RPMI7951 (cell line): ENCODE measurements around the gene ZNF827. TPM values are rescaled to one million over a fixed set of nuclear protein-coding genes. Genes with fewer than 3 reads are reported as not detected.

Experiments used
- DNase-seq: peaks from one replicate; pipeline ENCODE4 v3.0.0-alpha.2; 2012; ENCODE audit warnings: low read depth
- total RNA-seq: library from RNA; depleted of rRNA; stranded (reverse); fragments of >200 nt; shearing (Covaris generic); gene quantifications from 2 replicates; pipeline ENCODE4 v1.2.3, GENCODE V29; 2014

Gene ZNF827
- total RNA-seq, 1 experiment from 2014 or later, result 6.5 TPM

DNA sequence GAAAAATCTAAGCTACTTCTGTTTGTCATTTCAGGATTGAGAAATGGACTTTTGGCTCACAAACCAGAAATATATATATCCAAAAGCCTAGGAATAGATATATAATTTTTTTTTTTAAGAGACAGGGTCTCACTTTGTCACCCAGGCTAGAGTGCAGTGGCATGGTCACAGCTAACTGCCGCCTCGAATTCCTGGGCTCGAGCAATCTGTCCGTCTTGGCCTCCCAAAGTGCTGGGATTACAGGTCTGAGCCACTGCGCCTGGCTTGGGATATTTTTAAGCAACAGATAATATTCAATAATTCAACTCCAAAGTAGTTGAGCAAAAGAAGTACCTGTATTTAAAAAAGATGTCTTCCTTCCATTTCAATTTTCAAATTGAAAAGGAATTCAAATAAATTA lies 146.2 kb downstream of the ZNF827 start:
- no peak for DNase-seq

DNA sequence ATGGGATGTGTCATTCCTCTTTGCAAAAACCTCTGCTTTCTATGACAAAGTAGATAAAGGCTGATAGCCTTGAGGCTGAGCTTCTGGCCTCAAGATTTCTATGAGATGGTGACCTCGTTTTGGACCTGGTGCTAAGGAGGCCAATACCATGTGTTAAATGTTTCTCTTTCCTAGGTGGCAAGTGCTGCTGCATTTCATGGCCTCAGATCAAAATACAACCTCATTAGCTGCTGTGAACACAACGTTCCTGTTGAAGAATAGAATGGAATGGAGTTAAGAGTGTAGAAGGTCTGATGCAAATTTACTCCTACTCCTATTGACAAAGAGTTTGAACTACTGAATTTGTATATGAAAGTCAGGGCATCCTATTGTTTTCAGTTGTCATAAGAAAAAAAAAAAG lies 146.6 kb downstream of the ZNF827 start:
- DNase-seq, result no peak

DNA sequence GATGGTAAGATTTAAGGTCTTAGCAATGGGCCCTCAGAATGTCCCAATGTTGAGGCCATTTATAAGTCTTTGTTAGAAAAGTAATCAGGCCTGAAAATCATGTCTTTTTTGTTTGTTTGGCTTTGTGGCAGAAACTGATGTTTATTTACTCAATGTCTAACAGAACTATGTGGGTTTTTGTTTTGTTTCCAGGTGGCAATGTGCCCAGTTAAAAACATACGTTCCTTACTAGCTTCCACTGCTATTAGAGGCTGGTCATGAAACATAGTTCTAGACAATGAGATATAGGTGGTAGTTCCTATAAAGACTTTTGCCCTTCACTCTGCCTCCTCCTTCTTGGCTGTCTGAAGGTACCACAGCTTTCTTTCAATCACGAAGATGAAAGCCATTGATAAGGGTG lies 149.9 kb downstream of the ZNF827 start:
- DNase-seq, result no peak

DNA sequence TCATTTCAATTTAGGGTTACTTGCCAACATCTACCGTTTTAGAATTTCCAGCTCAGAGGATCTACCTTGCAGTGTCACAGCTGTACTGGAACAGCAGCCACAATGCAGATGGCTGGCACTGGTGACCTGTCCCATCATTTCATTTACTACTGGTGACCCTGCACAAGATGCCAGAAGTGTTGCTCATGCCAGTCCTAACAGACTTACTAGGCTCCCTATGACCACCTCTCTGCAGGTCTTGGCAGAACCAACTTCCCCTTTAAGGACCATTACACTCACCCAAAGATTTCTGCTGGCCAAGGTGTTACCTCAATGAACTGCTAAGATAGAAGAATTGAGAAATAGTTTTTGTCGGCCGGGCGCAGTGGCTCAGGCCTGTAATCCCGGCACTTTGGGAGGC lies 151.8 kb downstream of the ZNF827 start:
- no peak for DNase-seq

DNA sequence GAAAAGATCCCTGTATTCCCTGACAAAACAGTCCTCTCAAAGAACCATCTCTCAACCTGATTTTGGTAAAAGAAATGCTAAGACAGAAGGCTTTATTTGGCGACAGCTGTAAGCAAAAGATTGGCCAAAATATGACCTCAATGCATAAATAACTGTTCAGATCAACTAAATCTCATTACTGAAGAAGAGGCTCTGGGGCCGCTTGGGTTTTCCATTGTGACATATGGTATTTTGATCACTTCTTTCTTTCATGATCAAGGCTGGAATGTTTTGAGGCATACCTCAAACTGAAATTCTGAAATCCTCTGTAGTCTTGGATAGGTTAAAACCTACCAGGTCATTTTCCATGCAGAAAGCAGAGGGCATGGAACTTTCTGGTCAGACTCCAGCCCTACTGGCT lies 152.4 kb downstream of the ZNF827 start:
- DNase-seq, result no peak

DNA sequence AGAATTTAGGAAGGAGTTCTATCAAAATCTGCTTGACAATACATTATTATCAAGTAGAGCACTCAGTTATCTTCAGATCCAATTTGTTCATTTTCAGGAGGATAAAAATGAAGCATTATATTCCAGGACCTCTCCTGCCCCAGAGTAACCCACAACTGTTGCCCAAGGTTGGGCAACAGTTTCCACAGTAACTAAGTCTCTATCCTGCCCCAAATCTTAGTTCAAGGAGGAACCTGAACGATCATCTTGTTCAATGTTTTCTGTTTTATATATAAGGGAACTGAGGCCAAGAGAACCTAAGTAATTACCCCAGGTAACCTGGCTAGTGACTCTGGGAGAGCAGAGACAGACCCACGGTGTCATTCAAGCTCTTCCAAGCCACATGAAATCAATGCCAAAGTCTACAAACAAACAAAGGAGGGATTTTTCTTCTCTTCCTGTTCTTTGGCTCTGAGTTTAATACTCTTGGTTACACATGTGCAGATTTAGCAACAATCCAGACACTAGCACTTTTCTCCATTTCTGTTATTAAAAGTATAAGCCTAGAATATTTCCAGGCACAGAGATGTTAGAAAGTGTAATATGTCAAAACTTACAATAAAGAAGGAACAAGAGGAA lies 153.1 kb downstream of the ZNF827 start:
- DNase-seq, result no peak

DNA sequence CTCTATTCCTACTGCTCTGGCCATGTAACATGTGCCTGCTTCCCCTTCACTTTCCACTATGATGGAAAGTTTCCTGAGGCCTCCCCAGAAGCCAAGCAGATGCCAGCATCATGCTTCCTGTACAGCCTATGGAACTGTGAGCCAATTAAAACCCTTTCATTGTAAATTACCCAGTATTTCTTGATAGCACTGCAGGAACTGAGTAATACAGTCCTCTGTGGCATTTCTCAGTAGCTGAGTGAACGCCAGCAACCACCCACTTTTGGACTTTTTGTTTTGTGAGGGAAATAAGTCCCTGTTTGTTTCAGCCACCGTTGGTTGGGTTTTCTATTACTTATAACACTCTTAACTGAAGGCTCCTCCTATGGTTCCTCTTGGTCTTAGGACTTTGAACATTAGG lies 154.6 kb downstream of the ZNF827 start:
- DNase-seq, result no peak

DNA sequence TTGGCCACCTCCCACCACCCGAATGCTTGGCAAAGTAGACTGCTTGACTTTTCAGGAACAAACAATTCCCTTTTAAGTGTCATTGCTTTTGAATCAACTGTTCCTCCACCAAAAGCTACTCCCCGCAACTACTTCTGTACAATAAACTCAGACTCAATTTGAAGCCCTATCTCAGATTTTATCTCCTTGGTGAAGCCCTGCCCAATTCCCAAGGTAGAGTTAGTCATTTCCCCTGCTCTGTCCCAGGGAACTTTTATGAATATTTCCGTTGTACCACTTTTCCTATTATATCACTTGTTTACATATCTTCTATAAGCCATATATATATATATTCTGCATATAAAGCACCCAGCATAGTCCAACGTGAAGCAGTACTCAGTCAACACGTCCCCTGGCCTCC lies 155.9 kb downstream of the ZNF827 start:
- no peak for DNase-seq

DNA sequence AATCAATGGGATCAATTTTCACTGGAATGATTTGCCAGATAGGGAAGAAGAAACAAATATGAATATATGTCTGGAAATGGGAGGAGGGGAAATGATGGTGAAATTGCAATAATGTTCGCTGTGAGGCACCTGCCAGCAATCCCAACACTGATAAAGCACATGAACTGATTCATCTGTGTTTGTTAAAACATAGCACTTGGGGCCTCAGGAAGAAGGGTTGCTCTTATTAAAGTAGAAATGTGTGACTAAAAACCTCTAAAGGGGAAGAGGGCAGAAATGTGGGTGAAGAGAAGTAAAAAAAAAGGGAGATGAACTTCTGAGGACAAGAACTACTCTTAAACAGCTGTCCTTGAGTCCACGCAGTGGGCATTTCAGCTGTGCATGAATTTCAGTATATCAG lies 157.3 kb downstream of the ZNF827 start:
- no peak for DNase-seq

DNA sequence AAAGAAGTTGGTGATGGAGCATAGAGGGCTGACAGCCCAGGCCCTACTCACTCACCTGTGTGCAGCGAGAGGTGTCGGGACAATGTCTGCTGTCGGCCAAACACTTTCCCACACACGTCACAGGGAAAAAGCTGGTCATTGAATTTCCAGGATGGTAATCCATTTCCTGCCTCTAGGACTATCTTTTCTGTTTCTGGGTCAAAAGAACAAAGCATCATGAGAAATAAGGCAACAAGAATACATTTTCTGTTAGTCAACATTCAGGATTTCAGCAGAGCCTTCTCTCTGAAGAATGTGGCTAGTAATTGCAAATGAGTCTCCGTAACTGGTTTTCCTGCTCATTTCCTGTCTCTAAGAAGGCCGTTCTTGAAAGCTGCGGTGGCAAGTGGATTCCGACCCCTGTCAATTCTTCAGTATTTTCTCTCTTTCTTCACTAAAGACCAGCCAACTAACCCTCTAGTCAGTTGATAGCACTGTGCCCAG lies 159.3 kb downstream of the ZNF827 start:
- DNase-seq, result no peak

DNA sequence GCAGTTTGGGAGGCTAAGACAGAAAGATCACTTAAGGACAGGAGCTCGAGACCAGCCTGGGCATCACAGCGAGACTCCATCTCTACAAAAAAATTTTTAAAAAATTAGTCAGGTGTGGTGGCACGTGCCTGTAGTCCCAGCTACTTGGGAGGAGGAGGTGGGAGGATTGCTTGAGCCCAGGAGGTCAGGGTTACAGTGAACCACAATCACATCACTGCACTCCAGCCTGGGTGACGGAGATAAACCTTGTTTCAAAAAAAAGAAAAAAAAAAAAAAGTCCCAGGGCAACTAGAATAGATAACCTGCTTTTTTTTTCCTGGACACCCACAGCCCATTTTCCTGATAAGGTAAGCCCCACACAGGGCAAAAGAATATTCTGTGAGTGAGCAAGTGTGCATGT lies 162.4 kb downstream of the ZNF827 start:
- no peak for DNase-seq

DNA sequence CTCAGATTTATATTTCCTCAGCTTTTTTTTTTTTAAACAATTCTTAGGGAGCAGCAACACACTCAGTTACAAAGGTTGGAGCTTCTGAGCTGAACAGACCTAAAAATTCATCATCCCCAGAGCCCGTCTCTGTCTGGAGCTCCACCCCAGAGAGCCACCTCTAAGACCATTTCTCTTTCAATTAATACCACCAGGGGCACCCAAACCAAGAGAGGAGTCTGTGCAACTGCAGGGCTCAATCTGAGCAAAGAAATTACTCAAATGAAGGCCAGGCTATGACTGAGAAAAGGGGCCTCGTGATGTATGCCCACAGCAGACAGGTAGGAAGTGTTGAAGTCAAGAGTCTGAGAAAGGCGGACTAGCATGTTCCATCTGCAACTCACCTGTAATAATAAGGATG lies 163.2 kb downstream of the ZNF827 start:
- no peak for DNase-seq

DNA sequence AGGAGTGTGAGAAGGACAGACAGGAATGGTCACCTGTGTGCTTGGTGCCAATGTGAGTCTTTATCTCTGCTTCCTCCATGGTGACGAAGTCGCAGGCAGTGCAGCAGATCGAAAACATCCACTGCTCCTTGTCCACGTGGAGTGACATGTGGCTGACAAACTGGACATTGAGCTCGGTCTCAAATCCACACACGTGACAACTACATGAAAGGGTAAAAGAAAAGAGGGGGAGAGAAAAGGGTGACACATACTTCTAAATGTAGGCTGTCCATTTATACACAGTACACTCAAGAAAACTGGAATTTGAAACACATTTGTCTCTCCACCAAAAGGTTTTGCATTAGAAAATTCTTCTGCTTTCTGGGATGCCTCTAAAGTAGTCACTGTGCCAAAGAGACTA lies 164.2 kb downstream of the ZNF827 start:
- DNase-seq, result no peak

DNA sequence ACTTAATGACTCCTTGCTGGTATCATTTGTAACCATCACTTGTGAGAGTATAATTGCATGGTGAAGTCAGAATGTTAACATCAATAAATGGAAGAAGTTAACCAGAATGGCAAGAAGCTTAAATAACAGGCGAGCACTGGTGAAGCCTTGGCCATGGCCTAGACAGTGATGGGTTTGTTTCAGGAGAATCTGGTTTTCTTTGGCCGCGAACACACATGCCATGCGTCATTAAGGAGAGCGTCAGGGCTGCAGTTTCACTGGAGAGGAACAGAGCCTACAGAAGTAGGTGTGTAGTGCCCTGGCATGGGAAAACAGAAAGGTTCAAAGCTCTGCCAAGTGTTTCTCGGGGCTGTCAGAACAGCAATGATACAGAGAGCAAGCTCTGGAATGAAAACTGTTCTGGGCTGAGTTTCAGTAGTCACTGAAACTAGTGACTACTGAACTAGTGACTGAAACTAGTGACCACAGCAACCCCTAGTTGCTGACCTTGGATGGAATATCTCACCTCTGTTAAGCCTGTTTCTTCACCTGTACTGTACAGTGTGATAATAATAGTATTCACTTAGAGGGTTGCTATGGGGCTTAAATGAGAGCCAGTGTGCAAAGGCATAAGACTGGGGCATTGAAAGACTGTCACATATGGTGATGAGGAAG lies 164.9 kb downstream of the ZNF827 start:
- no peak for DNase-seq

DNA sequence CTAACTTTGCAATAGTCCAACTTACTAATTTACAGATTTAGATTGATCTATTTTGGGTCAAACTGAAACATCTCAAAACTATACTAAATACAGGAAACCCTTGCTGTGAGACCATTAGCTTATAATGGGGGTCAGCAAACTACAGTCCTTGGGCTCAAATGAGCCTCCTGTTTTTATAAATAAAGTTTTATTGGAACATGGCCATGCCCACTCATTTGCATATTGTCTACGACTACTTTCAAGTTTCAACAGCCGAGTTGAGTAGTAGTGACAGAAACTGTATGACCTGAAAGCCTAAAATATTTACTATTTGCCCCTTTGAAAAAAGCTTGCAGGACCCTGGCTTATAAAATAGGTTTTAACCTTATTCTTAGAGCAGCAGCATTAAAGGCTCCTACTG lies 166.3 kb downstream of the ZNF827 start:
- DNase-seq, result no peak

DNA sequence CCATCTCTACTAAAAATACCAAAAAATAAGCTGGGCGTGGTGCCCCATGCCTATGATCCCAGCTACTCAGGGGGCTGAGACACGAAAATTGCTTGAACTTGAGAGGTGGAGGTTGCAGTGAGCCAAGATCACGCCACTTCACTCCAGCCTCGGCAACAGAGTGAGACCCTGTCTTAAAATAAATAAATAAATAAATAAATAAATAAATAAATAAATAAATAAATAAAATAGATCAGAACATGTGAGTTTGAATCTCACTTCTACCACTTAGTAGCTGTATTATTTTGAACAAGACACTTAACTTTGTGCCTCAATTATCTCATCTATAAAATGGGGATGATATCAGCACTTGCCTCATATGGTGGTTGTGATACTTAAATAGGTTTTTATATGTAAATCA lies 168.5 kb downstream of the ZNF827 start:
- DNase-seq, result no peak

DNA sequence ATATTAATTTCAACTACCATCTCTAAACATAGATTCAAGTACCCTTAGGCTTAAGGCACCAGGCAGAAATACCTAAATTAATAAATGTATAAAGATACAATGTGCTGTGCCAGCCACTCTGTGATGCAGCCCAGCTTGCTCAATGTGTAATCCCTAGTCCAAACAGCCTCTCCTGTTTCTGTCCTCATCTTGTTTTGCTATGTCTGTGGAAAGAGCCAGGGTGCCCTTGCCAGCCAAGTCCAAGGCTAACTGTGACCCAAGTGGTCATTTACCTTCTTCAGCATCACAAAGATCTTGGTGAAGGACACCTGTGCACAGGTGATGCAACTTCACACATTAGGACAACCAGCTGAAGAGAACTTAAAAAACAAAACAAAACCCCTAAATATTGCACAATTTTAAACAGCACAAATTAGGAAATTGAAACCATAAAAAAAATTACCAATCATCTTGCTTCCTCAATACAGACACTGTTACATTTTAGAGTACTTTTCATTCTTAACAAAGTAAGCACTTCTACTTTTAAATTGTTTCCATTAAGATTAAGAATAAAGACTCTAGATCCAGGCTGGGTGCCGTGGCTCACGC lies 169.1 kb downstream of the ZNF827 start:
- no peak for DNase-seq

DNA sequence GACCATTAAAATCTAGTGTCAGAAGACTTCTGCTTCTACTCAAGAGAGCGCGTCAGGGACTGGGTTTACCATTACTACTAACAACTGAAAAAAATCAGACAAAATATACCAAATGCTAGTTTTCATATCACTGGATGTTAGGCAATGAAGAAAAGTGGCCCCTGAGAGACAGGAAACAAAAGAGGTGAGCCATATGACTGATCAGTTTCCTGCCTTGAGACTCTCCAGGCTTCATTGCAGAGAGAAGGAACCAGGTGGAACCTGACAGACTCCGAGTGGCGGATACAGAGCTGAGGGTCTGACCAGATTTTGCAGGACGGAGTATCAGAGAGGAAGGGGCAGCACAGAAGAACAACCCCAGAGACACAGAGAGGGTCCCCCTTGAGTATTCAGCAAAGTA lies 172.3 kb downstream of the ZNF827 start:
- no peak for DNase-seq

DNA sequence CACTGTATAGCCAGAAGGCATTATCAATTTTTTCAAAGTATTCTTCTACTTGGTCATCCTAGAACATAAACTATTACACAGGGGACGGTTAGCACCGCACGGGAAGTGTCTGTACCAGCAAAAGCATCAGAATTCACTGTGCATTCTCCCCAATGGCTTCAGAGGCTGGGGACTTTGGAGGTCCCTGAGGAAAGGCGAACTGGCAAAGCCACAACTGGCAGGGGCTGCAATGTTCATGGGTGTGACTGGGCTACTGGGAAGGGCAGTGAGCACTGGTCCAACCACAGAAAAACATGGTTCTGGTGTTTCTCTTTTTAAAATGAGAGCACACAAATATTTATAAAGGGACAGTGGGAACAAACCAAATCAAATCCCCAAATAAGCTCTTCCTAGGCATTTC lies 175.2 kb downstream of the ZNF827 start:
- DNase-seq, result no peak

DNA sequence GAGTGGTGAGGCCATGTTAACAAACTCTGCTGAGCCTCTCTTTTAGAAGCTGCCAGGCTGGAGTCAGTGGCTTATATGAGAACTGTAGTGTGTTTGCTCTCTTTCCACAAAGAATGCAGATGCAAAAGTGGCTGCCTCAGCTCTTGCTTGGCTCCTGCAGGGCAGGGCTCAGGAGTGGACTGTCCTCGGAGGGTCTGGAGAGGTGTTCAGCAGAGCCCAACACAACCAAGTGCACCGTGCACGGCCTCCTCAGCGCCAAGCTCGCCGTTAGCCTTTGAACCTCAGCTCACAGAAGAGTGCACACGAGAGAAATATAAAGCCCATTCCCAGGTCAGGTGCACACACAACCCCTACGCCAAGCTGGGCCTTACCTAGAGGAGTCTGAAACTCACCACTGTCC lies 175.9 kb downstream of the ZNF827 start:
- DNase-seq, result no peak

DNA sequence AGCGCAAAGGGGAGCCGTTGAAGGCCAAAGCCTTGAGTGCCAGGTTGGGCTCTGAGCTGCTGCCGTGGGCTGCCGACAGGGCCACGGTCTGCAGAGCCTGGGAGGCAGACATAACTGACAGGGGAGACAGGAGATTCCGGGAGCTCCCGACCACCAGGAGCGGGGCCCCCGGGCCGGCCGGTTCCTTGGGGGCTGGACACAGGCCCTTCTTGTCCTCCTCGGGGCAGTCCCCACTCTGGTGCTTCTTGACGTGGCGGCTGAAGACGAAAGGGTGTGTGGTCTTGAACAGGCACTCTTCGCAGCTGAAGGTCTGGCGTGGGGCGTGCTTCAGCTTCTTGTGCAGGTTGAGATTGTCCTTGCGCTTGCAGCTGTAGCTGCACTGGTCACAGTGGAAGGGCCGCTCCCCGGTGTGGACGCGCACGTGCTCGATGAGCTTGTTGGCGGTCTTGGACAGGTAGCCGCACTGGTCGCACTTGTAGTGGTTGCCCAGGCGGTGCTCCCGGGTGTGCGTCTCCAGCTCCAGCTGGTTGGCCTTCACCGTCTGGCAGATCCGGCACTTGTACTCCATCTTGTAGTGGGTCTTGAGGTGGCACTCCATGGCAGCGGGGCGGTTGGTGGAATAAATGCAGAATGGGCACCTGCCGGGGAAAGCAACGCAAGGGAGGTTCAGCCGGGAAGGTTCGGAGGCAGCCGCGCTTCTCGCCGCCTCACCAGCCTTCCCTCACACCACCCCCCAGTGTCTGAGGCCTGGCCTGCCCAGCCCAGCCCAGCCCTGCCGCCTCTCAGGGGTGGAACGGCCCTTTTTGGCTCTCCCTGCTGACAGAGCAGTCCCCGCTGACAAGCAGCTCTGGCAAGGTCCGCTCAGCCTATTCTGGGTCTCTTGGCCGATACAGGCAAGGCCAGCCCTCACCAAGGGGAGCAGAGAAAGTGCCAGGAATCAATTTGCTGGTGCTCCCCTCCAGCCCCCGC lies 177.4 kb downstream of the ZNF827 start:
- no peak for DNase-seq

DNA sequence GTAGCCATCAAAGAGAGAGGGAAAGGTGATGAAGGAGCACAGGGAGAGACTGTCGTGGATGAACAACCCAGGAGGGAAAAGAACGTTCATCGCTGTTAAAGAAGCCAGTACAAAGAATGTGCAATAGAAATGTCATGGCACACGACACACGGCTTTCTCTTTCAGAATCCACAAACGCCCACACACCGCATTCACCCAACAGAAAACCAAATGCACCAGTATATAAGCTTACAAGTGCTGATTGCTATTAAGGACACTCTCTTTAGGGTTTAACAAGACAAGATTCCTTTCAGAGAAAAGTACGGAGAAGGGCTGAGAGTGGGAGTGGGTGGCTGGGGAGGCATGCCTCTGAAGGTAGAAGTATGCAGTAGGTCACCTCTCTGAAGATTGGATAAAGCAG lies 178.4 kb downstream of the ZNF827 start:
- DNase-seq, result no peak
